Fibroblast of skin of scalp (primary cell): ENCODE data around the gene CAPN3. TPM values are rescaled to one million over a fixed set of nuclear protein-coding genes. Genes with fewer than 3 reads are reported as not detected.
"Not testable (repeated sequence)": the region's sequence is repeated elsewhere in the genome, so short reads cannot be mapped to it uniquely, and the experiment has no call there.

ENCODE experiments used
- DNase-seq: peaks from one replicate; pipeline ENCODE4 v3.0.0-alpha.2; 2013
- polyA plus RNA-seq, 2 experiments: library from polyadenylated mRNA; unstranded; fragments of 120-200 nt; gene quantifications; one replicate each; pipeline ENCODE4 v1.2.1, GENCODE V29; 2013; ENCODE audit not compliant: insufficient read length in 2 of 2

The CAPN3 gene
- 2.6 TPM for polyA plus RNA-seq (2013, experiment 1 of 2; ENCODE audit: insufficient read length)
- polyA plus RNA-seq (2013, experiment 2 of 2; ENCODE audit: insufficient read length): 17.5 TPM

DNA sequence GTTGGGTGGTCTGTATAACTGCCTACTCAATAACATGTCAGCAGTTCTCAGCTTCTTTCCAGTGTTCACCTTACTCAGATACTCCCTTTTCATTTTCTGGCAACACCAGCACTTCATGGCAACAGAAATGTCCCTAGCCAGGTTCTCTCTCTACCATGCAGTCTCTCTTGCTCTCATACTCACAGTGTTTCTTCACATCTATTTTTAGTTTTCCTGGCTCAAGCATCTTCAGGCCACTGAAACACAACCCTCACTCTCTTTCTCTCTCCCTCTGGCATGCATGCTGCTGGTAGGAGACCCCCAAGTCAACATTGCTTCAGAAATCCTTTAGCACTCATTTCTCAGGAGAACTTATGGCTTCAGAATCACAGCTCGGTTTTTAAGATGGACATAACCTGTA, at the start of gene CAPN3:
Gene CAPN3 (plus strand): TSS at position 253 of the 400 bp plus-strand sequence. CDS start 305 bp downstream, outside the sequence.
- no peak for DNase-seq

DNA sequence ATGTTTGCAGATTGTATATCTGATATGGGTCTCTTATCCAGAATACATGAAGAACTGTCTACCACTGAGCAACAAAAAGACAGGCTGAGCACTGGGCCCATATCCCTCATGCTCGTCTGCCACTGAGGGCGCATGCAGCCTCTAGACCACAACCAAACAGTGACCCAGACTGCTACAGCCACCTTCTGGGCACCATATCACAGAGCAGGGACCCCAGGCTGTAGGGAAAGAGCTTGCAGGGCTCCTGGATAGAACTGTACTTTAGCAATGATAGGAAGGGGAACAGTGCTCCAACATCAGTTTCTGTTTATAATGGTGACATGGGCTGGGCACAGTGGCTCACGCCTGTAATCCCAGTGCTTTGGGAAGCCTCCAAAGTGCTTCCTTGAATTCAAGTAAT, 45.8 kb upstream of the CAPN3 start:
- DNase-seq: no peak

DNA sequence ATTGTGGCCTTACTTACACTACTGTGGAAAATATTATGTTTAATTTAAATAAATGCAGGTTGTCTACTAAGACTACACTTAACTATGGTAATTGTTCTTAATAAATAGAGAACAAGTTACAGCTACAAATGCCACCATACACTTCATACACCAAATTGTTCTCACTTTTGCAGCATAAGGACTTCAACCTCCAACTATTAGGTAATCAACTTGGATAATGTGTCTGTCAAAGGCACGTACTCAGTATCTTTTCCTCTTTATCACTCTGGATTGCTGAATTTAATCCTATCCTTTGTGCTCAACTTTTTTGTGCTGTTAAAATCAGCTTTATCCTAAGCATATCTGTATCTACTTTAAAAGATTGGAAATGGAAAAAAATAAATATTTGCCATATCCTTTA, 44.5 kb upstream of the CAPN3 start:
- no peak for DNase-seq

DNA sequence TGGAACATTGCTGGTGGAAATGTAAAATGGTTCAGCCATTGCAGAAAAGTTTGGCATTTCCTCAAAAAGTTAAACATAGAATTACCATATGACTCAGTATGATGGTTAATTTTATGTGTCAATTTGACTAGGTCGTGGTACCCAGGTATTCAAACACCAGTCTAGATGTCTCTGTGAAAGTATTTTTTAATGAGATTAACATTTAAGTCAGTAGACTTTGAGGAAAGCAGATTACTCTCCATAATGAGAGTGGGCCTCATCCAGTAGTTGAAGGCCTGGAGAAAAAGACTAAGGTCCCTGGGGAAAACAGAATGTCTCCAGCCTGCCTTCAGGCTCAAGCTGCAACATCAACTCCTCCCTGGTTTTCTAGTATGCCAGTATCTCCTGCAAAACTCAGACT, 43.8 kb upstream of the CAPN3 start:
- peak; percentile 7 for DNase-seq

DNA sequence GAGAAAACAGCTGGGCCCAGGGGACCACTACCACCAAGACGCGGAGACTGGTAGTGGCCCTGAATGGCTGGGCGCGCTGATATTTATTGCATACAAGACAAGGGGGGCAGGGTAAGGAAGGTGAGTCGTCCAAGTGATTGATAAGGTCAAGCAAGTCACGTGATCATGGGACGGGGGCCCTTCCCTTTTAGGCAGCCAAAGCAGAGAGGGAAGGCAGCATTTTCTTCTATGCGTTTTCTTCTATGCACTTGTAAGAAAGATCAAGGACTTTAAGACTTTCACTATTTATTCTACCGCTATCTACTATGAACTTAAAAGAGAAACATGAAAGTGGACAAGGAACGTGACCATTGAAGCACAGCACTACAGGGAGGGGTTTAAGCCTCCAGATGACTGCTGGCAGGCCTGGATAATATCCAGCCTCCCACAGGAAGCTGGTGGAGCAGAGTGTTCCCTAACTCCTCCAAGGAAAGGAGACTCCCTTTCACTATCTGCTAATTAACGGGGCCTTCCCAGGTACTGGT, 43.0 kb upstream of the CAPN3 start:
- not testable (repeated sequence) for DNase-seq

DNA sequence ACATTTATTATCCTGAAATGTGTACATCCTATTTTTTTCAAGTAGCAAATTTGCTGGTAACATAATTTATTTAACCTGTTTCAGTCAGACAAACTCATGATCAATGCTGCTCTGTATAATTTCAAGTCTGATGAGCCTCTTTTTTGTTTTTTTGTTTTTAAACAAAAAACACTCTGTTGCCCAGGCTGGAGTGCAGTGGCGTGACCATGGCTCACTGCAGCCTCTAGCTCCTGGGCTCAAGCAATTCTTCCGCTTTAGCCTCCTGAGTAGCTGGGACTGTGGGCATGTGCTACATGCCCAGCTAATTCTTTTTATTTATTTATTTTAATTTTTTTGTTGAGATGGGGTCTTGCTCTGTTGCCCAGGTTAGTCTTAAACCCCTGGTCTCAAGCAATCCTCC, 40.1 kb upstream of the CAPN3 start:
- no peak for DNase-seq

DNA sequence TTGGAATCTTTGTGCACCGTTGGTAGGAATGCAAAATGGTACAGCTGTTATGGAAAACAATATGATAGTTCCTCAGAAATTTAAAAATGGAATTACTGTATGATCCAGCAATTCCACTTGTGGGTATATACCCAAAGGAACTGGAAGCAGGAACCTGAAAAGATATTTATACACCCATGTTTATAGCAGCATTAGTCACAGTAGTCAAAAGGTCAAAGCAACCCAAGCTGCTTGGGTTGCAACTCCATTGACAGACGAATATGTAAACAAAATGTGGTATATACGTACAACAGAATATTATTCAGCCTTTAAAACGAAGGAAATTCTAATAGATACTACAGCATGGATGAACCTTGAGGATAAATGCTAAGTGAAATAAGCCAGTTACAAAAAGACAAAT, 35.0 kb upstream of the CAPN3 start:
- DNase-seq: no peak

DNA sequence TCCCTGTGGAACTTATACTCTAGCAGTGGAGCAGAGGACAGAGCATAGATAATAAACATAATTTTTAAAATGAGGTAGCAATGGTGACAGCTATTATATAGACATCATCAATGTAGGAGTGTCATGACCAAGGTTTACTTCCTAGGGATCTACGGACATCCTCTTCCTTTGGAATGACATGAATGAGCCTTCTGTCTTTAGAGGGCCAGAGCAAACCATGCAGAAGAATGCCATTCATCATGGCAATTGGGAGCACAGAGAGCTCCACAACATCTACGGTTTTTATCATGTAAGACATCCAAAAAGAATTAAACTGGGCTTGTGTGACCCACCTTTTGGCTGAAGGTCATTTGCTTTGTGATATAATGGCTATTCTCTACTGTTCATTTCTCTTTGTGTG, 30.1 kb upstream of the CAPN3 start:
- no peak for DNase-seq

DNA sequence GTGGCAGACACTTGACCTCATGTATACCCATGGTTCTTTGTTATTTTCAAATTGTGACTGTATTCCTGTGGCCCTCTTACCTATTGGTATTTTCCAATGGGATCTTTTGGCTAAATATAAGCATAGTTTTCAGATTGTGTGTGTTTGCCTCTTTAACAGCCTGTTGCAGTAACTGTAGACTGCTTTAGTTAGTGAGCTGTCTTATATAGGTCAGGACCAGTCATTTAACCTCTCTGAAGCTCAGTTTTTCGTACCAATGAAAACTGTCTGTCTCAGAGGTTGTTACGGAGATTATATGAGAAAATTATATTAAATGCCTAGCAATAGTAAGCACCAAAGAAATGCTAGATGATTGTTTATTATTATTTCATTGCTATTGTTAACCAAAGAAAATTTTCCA, 29.3 kb upstream of the CAPN3 start:
- DNase-seq: no peak

DNA sequence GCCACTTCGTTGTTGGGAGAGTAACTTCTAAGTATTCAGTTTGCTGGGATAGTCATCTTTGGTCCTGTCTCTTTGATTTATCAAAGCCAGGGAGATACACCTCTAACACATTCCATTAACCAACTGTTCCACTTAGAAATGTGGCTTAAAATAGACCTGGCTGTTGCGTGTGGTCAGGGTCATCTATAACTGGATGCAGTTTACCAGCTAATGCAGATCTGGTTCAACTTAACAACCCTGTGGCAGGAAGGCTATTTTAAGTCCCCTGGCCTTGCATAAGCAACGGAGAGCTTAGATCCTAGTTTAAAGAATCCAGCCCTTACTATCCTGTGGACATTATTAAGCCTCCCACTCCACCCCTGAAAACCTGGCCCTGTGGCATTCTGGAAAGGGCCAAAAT, 28.1 kb upstream of the CAPN3 start:
- DNase-seq: no peak

DNA sequence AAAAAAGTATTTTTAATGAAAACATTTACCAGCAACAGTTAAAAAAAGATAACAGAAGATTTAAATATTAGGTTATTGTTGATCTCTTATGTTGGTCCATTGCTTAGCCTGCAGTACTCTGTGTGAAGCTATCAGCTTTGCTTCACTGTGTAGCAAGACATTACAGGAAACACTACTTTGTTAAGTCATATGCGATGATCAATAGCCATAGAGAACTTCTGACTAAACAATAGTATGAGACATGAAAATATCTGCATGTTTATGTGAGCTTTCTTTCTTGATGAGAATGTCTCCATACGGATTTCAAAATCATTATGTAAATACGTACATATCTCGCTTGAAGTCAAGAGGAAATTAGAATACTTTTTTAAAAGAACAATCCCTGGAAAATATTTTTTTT, 27.0 kb upstream of the CAPN3 start:
- peak; percentile 6 for DNase-seq

DNA sequence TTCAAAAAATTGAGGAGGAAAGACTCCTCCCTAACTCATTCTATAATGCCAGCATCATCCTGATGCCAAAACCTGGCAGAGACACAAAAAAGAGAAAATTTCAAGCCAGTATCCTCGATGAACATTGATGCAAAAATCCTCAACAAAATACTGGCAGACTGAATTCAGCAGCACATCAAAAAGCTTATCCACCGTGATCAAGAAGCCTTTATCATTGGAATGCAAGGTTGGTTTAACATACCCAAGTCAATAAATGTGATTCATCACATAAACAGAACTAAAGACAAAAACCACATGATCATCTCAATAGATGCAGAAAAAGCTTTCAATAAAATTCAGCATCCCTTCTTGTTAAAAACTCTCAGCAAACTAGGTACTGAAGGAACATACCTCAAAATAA, 24.2 kb upstream of the CAPN3 start:
- no peak for DNase-seq

DNA sequence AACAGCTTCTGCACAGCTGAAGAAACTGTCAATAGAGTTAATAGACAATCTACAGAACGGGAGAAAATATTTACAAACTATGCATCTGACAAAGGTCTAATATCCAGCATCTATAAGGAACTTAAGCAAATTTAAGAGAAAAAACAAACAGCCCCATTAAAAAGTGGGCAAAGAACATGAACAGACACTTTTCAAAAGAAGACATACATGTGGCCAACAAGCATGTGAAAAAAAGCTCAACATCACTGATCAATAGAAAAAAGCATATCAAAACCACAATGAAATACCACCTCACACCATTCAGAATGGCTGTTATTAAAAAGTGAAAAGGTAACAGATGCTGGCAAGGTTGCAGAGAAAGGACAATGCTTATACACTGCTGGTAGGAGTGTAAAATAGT, 22.7 kb upstream of the CAPN3 start:
- not testable (repeated sequence) for DNase-seq

DNA sequence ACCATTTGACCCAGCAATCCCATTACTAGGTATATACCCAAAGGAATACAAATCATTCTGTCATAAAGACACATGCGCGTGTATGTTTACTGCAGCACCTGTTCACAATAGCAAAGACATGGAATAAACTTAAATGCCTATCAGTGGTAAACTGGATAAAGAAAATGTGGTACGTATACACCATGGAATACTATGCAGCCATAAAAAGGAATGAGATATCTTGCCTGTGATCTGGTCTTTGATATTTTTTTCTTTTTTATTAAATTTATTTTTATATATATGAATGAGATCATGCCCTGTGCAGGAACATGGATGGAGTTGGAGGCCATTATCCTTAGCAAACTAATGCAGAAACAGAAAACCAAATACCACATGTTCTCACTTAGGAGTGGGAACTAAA, 22.2 kb upstream of the CAPN3 start:
- DNase-seq: not testable (repeated sequence)

DNA sequence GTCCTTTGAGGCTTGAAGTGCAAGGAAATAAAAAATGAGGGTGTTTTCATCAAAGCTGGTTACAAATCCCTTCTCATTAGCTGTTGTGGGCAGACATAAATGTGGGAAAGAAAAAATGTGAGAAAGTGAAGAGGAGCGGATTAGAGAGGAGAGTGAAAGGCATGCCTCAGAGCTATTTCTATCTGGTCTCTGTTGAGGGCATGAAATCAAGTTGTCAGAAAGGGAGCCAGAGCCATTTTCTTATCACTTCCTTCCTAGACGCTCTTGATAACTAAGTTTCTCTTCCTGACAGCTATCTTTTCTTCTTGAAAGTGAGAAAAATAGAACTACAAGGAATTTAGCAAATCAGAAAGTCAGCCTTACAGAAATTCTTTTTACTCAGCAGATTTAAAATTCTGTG, 20.8 kb upstream of the CAPN3 start:
- no peak for DNase-seq

DNA sequence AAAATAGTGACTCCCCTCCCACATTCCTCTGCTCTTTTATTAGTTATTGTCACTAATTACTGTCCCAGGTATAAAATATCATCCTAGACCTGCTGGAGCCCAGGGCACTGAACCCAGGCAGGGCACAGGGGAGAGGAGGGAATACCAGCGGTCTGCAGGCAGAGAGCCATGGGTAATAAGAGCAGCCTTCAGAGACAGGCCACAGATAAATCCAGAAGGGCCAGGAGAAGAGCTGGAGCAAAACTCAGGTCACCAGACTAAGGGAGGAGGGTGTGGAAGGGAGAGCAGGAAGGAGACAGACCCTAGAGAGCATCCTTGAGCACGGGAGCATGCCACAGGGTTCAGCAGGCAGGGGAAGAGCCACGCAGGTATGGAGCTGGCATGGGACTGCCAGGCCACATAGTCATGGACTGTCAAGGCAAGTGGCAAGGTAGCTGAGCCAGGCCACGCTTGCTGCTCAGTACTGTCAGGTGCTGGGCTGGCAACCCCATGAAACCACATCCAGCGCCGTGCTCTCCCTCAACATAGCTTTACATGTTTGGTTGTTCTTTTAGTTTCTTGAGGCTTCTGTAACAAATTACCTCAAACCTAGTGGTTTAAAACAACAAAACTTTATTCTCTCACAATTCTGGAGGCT, 15.6 kb upstream of the CAPN3 start:
- DNase-seq: no peak

DNA sequence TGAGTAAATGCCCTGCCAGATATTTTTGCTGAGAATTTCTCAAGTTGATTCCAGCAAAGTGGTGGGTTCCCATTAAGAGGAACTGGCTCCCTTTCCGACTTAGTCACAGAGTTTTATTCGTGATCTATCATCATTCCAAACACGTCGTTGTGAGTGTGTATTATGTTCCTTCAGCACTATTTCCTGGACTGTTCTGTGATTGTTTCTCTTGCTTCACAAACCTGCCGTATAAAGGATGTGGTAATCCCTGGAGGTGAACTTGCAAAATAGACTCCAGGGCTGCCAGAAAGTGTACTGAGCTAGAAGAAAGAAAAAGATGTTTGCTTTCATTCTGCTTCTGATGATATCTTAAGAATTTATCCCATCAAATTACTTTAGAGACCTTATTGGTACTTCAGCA, 14.5 kb upstream of the CAPN3 start:
- no peak for DNase-seq

DNA sequence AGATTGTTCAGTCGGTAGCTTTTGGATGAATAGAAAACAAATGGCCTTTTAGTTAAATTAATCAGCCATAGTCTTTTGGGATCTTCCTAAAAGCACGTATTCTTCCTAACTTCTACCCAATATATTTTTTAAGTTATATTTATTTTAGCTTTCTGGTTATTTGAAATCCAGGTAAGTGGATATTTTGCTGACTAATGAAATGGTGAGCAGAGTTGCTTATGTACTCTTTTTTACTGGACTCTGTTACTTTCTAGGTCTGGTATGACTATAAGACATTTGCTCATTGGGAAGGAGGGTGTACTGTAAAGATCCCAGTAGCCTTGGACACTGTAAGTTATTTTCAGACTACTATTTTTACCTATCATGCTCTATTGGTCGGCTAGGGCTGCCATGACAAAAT, 13.8 kb upstream of the CAPN3 start:
- DNase-seq: no peak

DNA sequence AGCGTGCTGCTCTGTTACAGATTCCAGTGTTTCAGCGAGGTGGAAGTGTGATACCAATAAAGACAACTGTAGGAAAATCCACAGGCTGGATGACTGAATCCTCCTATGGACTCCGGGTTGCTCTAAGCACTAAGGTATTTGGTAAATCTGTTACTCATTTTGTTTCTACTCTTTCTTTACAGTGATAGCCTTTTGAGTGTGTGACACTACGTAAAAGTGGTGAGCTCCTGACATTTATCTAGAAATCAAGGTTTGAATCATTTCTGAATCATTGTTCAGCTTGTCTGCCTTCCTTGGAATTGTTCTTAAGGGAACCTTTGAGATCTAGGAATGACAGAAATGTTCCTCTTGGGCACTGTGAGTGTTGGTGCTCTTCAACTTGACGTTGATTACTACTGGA, 11.2 kb upstream of the CAPN3 start:
- peak; percentile 51 for DNase-seq

DNA sequence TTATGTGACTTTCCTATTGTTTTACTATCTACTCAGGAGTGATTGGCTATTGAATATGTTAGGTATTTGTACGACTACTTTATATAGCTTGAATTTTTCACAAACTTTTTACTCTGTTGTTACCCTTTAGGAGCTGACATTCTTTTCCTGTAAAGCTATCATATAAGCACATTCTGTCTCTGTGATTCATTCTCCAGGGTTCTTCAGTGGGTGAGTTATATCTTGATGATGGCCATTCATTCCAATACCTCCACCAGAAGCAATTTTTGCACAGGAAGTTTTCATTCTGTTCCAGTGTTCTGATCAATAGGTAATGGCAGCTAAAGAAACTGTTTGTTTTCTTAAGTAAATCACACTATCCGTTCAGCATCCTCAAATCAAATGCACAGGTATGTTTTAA, 10.1 kb upstream of the CAPN3 start:
- DNase-seq: peak; percentile 47

DNA sequence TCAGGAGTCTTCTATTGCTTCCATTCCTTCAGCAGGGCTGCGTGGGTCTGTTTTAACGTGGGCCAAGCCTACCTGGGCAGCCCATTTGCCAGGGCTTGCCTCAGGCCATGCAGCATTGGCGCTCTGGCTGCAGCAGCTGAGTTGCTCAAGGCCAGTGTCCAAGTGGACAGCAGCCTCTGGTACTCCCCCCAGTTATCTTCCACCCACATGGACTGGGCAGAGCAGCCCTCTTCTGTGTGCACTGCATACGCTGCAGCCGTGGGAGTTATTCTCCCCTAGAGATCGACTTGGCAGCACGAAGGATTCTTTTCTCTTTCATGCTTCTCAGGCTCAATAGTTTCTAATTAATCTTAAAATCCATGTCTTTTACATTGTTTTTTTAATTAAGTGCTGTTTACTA, 6.9 kb upstream of the CAPN3 start:
- DNase-seq: no peak

DNA sequence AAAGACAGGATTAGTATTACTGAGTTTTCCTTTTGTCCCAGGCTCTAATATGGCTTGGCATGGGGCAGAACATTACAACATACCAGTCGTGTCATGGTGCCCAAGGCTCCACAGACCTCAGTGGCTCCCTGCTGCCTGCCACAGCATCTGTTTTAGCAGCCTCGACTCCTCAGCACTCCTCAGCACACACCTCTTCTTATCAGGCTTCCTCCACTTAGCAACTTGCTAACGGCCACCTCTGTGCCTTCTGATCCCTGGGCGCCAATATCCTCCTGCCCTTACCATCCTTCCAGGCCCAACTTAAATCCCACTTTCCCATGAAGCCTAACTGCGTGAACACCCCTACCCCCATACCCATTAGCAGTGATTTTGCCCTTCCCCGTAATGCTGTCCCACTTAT, 6.2 kb upstream of the CAPN3 start:
- no peak for DNase-seq

DNA sequence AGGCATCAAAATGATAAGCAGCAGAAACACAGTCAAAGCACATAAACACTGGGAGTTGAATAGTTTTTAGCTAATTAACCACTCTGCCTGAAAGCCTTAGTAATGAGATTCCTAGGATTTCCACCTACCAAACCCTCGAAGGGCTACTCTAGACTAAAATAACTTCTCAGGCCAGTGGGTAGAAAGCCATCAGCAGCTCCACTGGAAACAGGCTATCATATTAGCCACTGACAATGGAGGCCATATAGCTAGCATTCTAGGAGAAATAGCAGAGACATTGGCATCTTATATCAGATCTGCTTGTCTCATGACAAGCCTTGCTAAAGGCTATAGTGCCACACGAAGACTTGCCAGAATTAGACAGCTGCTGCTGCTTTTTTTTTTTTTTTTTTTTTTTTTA, 4.5 kb upstream of the CAPN3 start:
- no peak for DNase-seq

DNA sequence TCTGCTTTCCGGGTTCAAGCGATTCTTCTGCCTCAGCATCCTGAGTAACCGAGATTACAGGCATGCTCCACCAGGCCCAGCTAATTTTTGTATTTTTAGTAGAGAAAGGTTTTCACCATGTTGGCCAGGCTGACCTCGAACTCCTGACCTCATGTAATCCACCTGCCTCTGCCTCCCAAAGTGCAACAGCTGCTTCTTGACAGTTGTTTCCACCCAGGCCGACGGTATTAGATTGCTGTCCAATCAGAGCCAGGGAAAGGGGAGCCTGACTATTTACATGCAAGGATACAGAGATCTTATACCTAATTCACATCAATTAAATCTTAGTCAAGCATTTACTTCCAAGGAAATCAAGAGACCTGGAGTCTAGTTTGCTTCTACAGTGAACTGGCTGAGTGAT, 4.0 kb upstream of the CAPN3 start:
- DNase-seq: no peak

DNA sequence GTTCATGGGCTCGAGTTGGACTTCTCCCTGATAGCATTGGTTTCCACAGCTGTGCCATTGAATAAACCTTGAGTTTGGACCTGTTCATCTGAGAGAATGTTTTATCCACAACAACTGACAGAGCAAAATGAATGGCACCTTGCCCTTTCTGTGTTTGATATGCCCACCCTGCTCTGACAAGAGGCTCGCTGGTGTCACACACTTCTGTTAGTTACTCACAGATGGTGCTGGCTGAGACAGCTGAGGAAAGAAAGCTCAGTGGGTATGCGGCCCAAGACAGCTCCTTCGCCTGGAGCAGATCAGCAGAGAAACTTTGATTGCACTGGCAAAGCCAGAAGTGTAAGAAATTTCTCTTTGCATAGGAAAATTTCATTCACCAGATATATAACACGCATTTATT, 2.5 kb upstream of the CAPN3 start:
- DNase-seq: no peak
